SK-N-SH (cell line): ENCODE results near the gene SRCIN1. TPM values are rescaled to one million over a fixed set of nuclear protein-coding genes. Genes with fewer than 3 reads are reported as not detected.

Experiments
- CTCF ChIA-PET: fragments of 300-600, 350-600 bp; formaldehyde crosslinking; extraction: SDS; loops from one replicate; lab custom pipeline; 2021; lab: Yijun Ruan, JAX
- POLR2A ChIA-PET: fragments of 350-600 bp; sonication (Branson Sonifier 250); formaldehyde crosslinking; extraction: SDS; loops from one replicate; lab custom pipeline; 2020; ENCODE audit warnings: antibody characterized with exemption, inconsistent platforms; lab: Yijun Ruan, JAX
- DNase-seq: peaks from one replicate; pipeline ENCODE4 v3.0.0; 2012
- H2AFZ ChIP-seq: fragments of 200-600 bp; sonication (generic); 2 replicates; pipeline ENCODE4 v1.8.1; 2016; ENCODE audit warnings: antibody characterized with exemption, mild to moderate bottlenecking, low read depth
- H3F3A ChIP-seq: fragments of 200-600 bp; sonication (generic); replicated peaks from 2 replicates; pipeline ENCODE3; 2016; ENCODE audit warnings: antibody characterized with exemption, mild to moderate bottlenecking; ENCODE audit not compliant: insufficient read depth
- H3K27ac ChIP-seq, 2 experiments: fragments of 200-500 bp in 1 of 2; fragments of 200-600 bp in 1 of 2; sonication (Bioruptor generic) in 1 of 2; sonication (generic), shearing (Covaris generic) in 1 of 2; 2 replicates each; pipeline versions ENCODE4 v1.5.1 to v1.6.1; 2014 to 2016; ENCODE audit warnings: low read depth in 2 of 2, inconsistent platforms in 1 of 2, low read length in 1 of 2, mild to moderate bottlenecking in 1 of 2, mixed read lengths in 1 of 2
- H3K27me3 ChIP-seq: fragments of 200-600 bp; sonication (generic), shearing (Covaris generic); 2 replicates; pipeline ENCODE4 v1.6.1; 2016; ENCODE audit warnings: mixed run types; ENCODE audit not compliant: insufficient read depth
- H3K36me3 ChIP-seq, 2 experiments: fragments of 200-500 bp in 1 of 2; fragments of 200-600 bp in 1 of 2; sonication (Bioruptor generic) in 1 of 2; sonication (generic) in 1 of 2; replicated peaks in 1 of 2; 2 replicates each; pipeline versions ENCODE3 to v1.5.1; 2014 to 2016; ENCODE audit warnings: low read length in 1 of 2, mild to moderate bottlenecking in 1 of 2; ENCODE audit not compliant: insufficient read depth in 2 of 2, control insufficient read depth in 1 of 2
- H3K4me1 ChIP-seq, 2 experiments: fragments of 200-500 bp in 1 of 2; fragments of 200-600 bp in 1 of 2; sonication (Bioruptor generic) in 1 of 2; sonication (generic), shearing (Covaris generic) in 1 of 2; 2 replicates each; pipeline versions ENCODE4 v1.5.1 to v1.6.1; 2014 to 2016; ENCODE audit warnings: low read depth in 1 of 2, low read length in 1 of 2, mixed run types in 1 of 2; ENCODE audit not compliant: insufficient read depth in 2 of 2, control insufficient read depth in 1 of 2
- H3K4me2 ChIP-seq: fragments of 200-600 bp; sonication (generic), shearing (Covaris generic); 2 replicates; pipeline ENCODE4 v1.6.1; 2017; ENCODE audit warnings: mixed run types
- H3K4me3 ChIP-seq, 2 experiments: fragments of 200-500 bp in 1 of 2; fragments of 200-600 bp in 1 of 2; sonication (Bioruptor generic) in 1 of 2; sonication (generic), shearing (Covaris generic) in 1 of 2; 2 replicates each; pipeline versions ENCODE4 v1.5.1 to v1.8.1; 2014 to 2016; ENCODE audit warnings: low read depth in 2 of 2, inconsistent platforms in 1 of 2, low read length in 1 of 2, mild to moderate bottlenecking in 1 of 2, mixed read lengths in 1 of 2, moderate library complexity in 1 of 2
- H3K79me2 ChIP-seq: fragments of 200-600 bp; sonication (generic); 2 replicates; pipeline ENCODE4 v1.8.1; 2017; ENCODE audit warnings: mild to moderate bottlenecking; ENCODE audit not compliant: insufficient read depth
- H3K9ac ChIP-seq: fragments of 200-600 bp; sonication (generic); 2 replicates; pipeline ENCODE4 v1.6.1; 2017; ENCODE audit warnings: mixed run types
- H3K9me2 ChIP-seq: fragments of 200-600 bp; sonication (generic); 2 replicates; pipeline ENCODE4 v1.6.1; 2017; ENCODE audit warnings: mixed run types
- H3K9me3 ChIP-seq: fragments of 200-600 bp; sonication (generic); 2 replicates; pipeline ENCODE4 v1.6.1; 2017; ENCODE audit warnings: mixed run types, mild to moderate bottlenecking, moderate library complexity
- H4K20me1 ChIP-seq: fragments of 200-600 bp; sonication (generic); 2 replicates; pipeline ENCODE4 v1.6.1; 2017; ENCODE audit warnings: mild to moderate bottlenecking, mixed run types; ENCODE audit not compliant: insufficient read depth
- CTCF ChIP-seq: fragments of 200-600 bp; sonication (generic); IDR thresholded peaks from 2 replicates; pipeline ENCODE4 v1.6.1; 2017; ENCODE audit warnings: antibody characterized with exemption, mild to moderate bottlenecking, moderate library complexity
- ELF1 ChIP-seq: IDR thresholded peaks from 2 replicates; pipeline ENCODE4 v1.4.0; 2012
- EP300 ChIP-seq, 2 experiments: IDR thresholded peaks; 2 replicates each; pipeline versions ENCODE4 v1.4.0 to v1.6.1; 2012; ENCODE audit warnings: borderline replicate concordance in 1 of 2, low read depth in 1 of 2, low read length in 1 of 2
- EZH2phosphoT487 ChIP-seq: fragments of 200-600 bp; sonication (generic); IDR thresholded peaks from 2 replicates; pipeline ENCODE4 v1.6.1; 2017; ENCODE audit warnings: low read depth, mixed run types, mild to moderate bottlenecking, antibody characterized with exemption, moderate library complexity, borderline replicate concordance
- FOSL2 ChIP-seq: IDR thresholded peaks from 2 replicates; pipeline ENCODE4 v1.4.0; 2012; ENCODE audit warnings: low read depth, mild to moderate bottlenecking, moderate library complexity, borderline replicate concordance
- FOXJ3 ChIP-seq: sonication (generic); formaldehyde crosslinking; IDR thresholded peaks from 2 replicates; pipeline ENCODE4 v1.5.1; 2020; ENCODE audit warnings: mild to moderate bottlenecking, missing genetic modification reagents
- GABPA ChIP-seq: IDR thresholded peaks from 2 replicates; pipeline ENCODE4 v1.4.0; 2012; ENCODE audit warnings: low read depth, mild to moderate bottlenecking
- JUND ChIP-seq: IDR thresholded peaks from 2 replicates; pipeline ENCODE4 v1.4.0; 2012
- MAX ChIP-seq: IDR thresholded peaks from 2 replicates; pipeline ENCODE4 v1.4.0; 2012; ENCODE audit warnings: low read depth
- MEF2A ChIP-seq: IDR thresholded peaks from 2 replicates; pipeline ENCODE4 v1.4.0; 2012; ENCODE audit warnings: low read depth, borderline replicate concordance
- MXI1 ChIP-seq: IDR thresholded peaks from 2 replicates; pipeline ENCODE4 v1.6.1; 2012; ENCODE audit warnings: mild to moderate bottlenecking, low read depth, low read length, improper control_type of control experiment
- NFIC ChIP-seq: IDR thresholded peaks from 2 replicates; pipeline ENCODE4 v1.4.0; 2012; ENCODE audit warnings: borderline replicate concordance
- RAD21 ChIP-seq: IDR thresholded peaks from 2 replicates; pipeline ENCODE4 v1.6.1; 2012; ENCODE audit warnings: mild to moderate bottlenecking, low read length
- RCOR1 ChIP-seq: fragments of 150-350 bp; IDR thresholded peaks from 2 replicates; pipeline ENCODE4 v1.6.1; 2017; ENCODE audit warnings: antibody characterized with exemption, low read length
- RFX5 ChIP-seq: IDR thresholded peaks from 2 replicates; pipeline ENCODE4 v1.6.1; 2012; ENCODE audit warnings: mild to moderate bottlenecking, improper control_type of control experiment, low read length
- RXRA ChIP-seq: IDR thresholded peaks from 2 replicates; pipeline ENCODE4 v1.4.0; 2012; ENCODE audit warnings: low read depth, mild to moderate bottlenecking, borderline replicate concordance
- SMC3 ChIP-seq: IDR thresholded peaks from 2 replicates; pipeline ENCODE4 v1.6.1; 2012; ENCODE audit warnings: low read depth, low read length, improper control_type of control experiment
- ZBTB33 ChIP-seq: IDR thresholded peaks from 2 replicates; pipeline ENCODE4 v1.4.0; 2012; ENCODE audit warnings: low read depth, borderline replicate concordance
- WGBS: methylation state at CpG from one replicate; pipeline ENCODE4 v1.1.6; 2017; ENCODE audit warnings: low lambda C conversion rate; 5-methylcytosine and 5-hydroxymethylcytosine counted together
- polyA plus RNA-seq, 3 experiments: library from polyadenylated mRNA; depleted of rRNA; stranded (reverse); fragments of >200 nt; gene quantifications; 2 replicates each; pipeline ENCODE4 v1.2.3, GENCODE V29; 2012

The SRCIN1 gene
- polyA plus RNA-seq, 1 of the 3 experiments (the other 2 are of a cell fraction), result 1.0 TPM

GRCh38 chr17:38597375-38597774 is 8.4 kb downstream of the SRCIN1 start:
- Histone ChIP-seq H3K36me3 (no peaks in the 10 kb centered on the region), H4K20me1 (peaks cover 3% of the 10 kb centered on the region; the same call in 1 of the 2 replicates), H3K4me2 (no peak overlapping the region), H3K4me3 (no peak overlapping the region), H3K9me2 (no peaks in the 10 kb centered on the region), H2AFZ (no peak overlapping the region), H3K27me3 (peaks cover 9% of the 10 kb centered on the region; the same call in 1 of the 2 replicates), H3K79me2 (no peaks in the 10 kb centered on the region), H3K9ac (no peak overlapping the region), H3K9me3 (no peaks in the 10 kb centered on the region), H3F3A (no peaks in the 10 kb centered on the region), H3K27ac (no peak overlapping the region), H3K4me1 (peaks cover 0 to 20% of the 10 kb centered on the region in 2 experiments; a peak in 1 of 4 replicates)
- no peak for TF ChIP-seq MEF2A
- no peak for TF ChIP-seq GABPA
- no peak for TF ChIP-seq JUND
- TF ChIP-seq EZH2phosphoT487, result no peak
- no peak for TF ChIP-seq FOXJ3 (CRISPR knock-in tag)
- TF ChIP-seq ELF1, result no peak
- TF ChIP-seq FOSL2, result no peak
- no peak for TF ChIP-seq EP300 (IDR thresholded peaks at IDR 0.05; ENCODE audit: borderline replicate concordance in 1 of 2, low read depth in 1 of 2, low read length in 1 of 2)
- TF ChIP-seq MAX, result no peak
- CTCF ChIA-PET, result interaction anchor here (1.3 to 15.4 kb wide), 6 partner anchors 9 to 87 kb away, joined by 3 to 232 read pairs (median 12); no protein-coding TSS in a partner anchor
- POLR2A ChIA-PET, result interaction anchor here (1.0 kb wide), 1 partner anchor 9 kb away, joined by 3 read pairs; no protein-coding TSS in a partner anchor
- DNase-seq, result no peak
- WGBS, result 93% methylated on average over 1 of the region's 1 CpG

GRCh38 chr17:38596651-38597050 is 9.1 kb downstream of the SRCIN1 start:
- H3K9me3 ChIP-seq, result no peaks in the 10 kb centered on the region
- H3K9me2 ChIP-seq, result no peaks in the 10 kb centered on the region
- POLR2A ChIA-PET, result interaction anchor here (1.0 kb wide), 1 partner anchor 9 kb away, joined by 3 read pairs; no protein-coding TSS in a partner anchor
- peaks cover 9% of the 10 kb centered on the region; the same call in 1 of the 2 replicates for H3K27me3 ChIP-seq
- no peak overlapping the region for H3K27ac ChIP-seq
- no peaks in the 10 kb centered on the region for H3F3A ChIP-seq
- DNase-seq, result no peak
- H3K9ac ChIP-seq, result no peak overlapping the region
- H3K79me2 ChIP-seq, result no peaks in the 10 kb centered on the region
- no peak overlapping the region for H2AFZ ChIP-seq
- no peaks in the 10 kb centered on the region for H3K36me3 ChIP-seq
- TF ChIP-seq EZH2phosphoT487 (no peak), ELF1 (no peak), GABPA (no peak), RCOR1 (no peak), RXRA (no peak), FOSL2 (no peak)
- TF ChIP-seq, all 33 proteins: peak for 0
- no peak overlapping the region for H3K4me3 ChIP-seq
- peaks cover 3 to 20% of the 10 kb centered on the region in 2 experiments; a peak in 2 of 4 replicates for H3K4me1 ChIP-seq
- CTCF ChIA-PET, result interaction anchor here (1.0 to 15.4 kb wide), 7 partner anchors 9 to 87 kb away, joined by 3 to 232 read pairs (median 4); partner anchors contain the start of gene SRCIN1
- WGBS, result 35% methylated on average over 2 of the region's 2 CpGs
- no peak overlapping the region for H3K4me2 ChIP-seq
- peaks cover 3% of the 10 kb centered on the region; the same call in 1 of the 2 replicates for H4K20me1 ChIP-seq

- Histone ChIP-seq H3K36me3 (no peaks in the 10 kb centered on the region), H3K4me1 (peaks cover 6 to 22% of the 10 kb centered on the region in 2 experiments; a peak in 2 of 4 replicates), H3K9me2 (no peaks in the 10 kb centered on the region), H3K79me2 (no peaks in the 10 kb centered on the region), H4K20me1 (peaks cover 3% of the 10 kb centered on the region; the same call in 1 of the 2 replicates), H3K9me3 (no peaks in the 10 kb centered on the region), H3K4me2 (no peak overlapping the region), H3F3A (no peaks in the 10 kb centered on the region), H3K9ac (no peak overlapping the region), H3K4me3 (no peak overlapping the region), H2AFZ (no peak overlapping the region), H3K27me3 (peaks cover 9% of the 10 kb centered on the region; the same call in 1 of the 2 replicates), H3K27ac (no peak overlapping the region)
- ChIA-PET POLR2A (no interaction called here), CTCF (interaction anchor here (1.0 to 15.4 kb wide), 7 partner anchors 9 to 87 kb away, joined by 3 to 232 read pairs (median 4); partner anchors contain the start of gene SRCIN1)
- 78% methylated on average over 9 of the region's 9 CpGs for WGBS
- no peak for DNase-seq
- no peak for TF ChIP-seq MXI1
- TF ChIP-seq SMC3, result no peak
- no peak for TF ChIP-seq ZBTB33
- TF ChIP-seq JUND, result no peak
- no peak for TF ChIP-seq GABPA
- TF ChIP-seq ELF1, result no peak
- TF ChIP-seq RFX5, result no peak
- no peak for TF ChIP-seq CTCF
- TF ChIP-seq RAD21, result no peak
- TF ChIP-seq NFIC, result no peak
Observed at GRCh38 chr17:38595892-38596291, 9.9 kb downstream of the SRCIN1 start.
